IPS-NIHi7 (cell line): ENCODE data around the gene POLD4.
A peak's percentile ranks its signal among the peaks of the same experiment; 100 is the strongest.
"Not testable (repeated sequence)": the region's sequence is repeated elsewhere in the genome, so short reads cannot be mapped to it uniquely, and the experiment has no call there.

Source experiments
- DNase-seq: peaks from one replicate; pipeline ENCODE4 v3.0.0; 2012; ENCODE audit warnings: mixed read lengths; ENCODE audit errors: extremely low spot score

Gene POLD4

GRCh38 chr11:67353317-67354074 is at the start of gene POLD4:
Gene POLD4 (minus strand): TSS chr11:67353546. CDS start chr11:67353399, 147 bp downstream.
- peak; percentile 98 for DNase-seq

GRCh38 chr11:67403085-67403484 is 49.7 kb upstream of the POLD4 start:
- DNase-seq: not testable (repeated sequence)

GRCh38 chr11:67402192-67402839 is 49.0 kb upstream of the POLD4 start:
- DNase-seq: not testable (repeated sequence)

- peak; percentile 98 for DNase-seq
These were observed 48.3 kb upstream of the POLD4 start, which contains the start of gene PPP1CA for GRCh38 chr11:67401495-67402191. Gene PPP1CA (minus strand): TSS chr11:67401858. CDS start chr11:67401782, 76 bp downstream.

GRCh38 chr11:67400942-67401494 is 47.7 kb upstream of the POLD4 start:
- no peak for DNase-seq

- DNase-seq: no peak
These were observed 47.0 kb upstream of the POLD4 start for GRCh38 chr11:67400251-67400941.

GRCh38 chr11:67398661-67399563 is 45.6 kb upstream of the POLD4 start:
- no peak for DNase-seq

GRCh38 chr11:67397986-67398660 is 44.8 kb upstream of the POLD4 start:
- DNase-seq: no peak

- no peak for DNase-seq
These were observed 44.2 kb upstream of the POLD4 start for GRCh38 chr11:67397536-67397935.

GRCh38 chr11:67396587-67397389 is 43.4 kb upstream of the POLD4 start:
- DNase-seq: no peak

GRCh38 chr11:67396259-67396581 is 42.9 kb upstream of the POLD4 start:
- DNase-seq: no peak

GRCh38 chr11:67395555-67396258 is 42.4 kb upstream of the POLD4 start:
- DNase-seq: no peak

- DNase-seq: no peak
These were observed 40.6 kb upstream of the POLD4 start for GRCh38 chr11:67393990-67394389.

GRCh38 chr11:67393437-67393836 is 40.1 kb upstream of the POLD4 start:
- DNase-seq: no peak

GRCh38 chr11:67392183-67392715 is 38.9 kb upstream of the POLD4 start:
- no peak for DNase-seq

GRCh38 chr11:67391304-67392182 is 38.2 kb upstream of the POLD4 start, which contains the start of gene RAD9A:
Gene RAD9A (plus strand): TSS chr11:67391986. CDS start chr11:67392045, 59 bp downstream.
- peak; percentile 96 for DNase-seq

GRCh38 chr11:67390947-67391303 is 37.6 kb upstream of the POLD4 start:
- no peak for DNase-seq
